Measurements from ENCODE around the gene PLCH1.

PLCH1 gene

GRCh38 chr3:155745795-155746550, 1.1 kb upstream of the PLCH1 start:
- in situ Hi-C loops (cut with HindIII; ENCODE audit: low sequenced_read_pairs) = no loop called here

- in situ Hi-C loops (cut with HindIII; ENCODE audit: low sequenced_read_pairs) = no loop called here
These were observed 753 bp downstream of the PLCH1 start for GRCh38 chr3:155744010-155744625.

DNA sequence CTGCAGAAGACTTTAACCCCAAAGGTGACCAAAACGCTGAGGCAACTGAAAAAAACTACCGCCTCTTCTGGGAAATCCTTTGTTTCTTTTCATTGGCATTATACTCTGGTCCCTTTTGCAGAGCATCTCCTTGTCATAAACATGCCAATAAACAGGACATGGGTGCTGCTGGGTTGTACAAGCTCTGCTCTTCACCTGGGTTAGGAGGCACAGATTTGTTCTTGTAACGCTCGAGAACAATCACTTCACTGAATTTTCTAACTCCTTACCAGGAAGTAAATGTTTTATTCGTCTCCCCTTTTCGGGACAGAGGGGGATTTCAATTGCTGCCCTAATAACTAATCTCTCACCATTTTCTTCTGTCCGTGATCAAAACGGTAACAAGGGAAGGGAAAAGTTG, 1.3 kb downstream of the PLCH1 start:
- in situ Hi-C loops (cut with HindIII; ENCODE audit: low sequenced_read_pairs) = no loop called here

DNA sequence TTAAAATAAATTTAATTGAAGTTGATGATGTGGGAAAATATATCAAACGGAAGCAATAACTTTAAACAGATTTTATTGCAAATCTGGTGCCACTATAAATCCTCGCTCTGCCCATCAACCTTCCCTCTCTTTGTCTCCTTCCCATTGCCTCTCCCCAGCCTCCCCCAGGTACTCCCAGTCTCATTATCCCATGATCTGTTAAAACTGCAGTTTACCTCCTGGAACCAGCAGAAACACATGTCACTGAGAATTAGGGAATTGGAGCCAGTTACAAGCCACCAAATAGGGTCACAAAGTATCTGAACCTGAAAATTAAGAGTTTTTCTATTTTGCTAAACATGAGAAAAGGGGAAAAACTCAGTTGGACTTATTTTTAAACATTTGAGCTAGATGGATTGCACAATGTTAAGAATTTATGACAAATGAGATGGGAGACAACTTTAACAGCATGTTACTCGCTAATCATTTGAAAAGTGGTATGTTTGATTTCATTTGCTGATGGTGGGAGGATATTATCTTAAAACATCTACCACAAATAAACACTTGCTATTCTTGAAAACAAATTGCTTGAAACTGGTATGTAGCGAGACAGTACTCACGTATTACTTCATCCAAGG, 2.4 kb downstream of the PLCH1 start:
- in situ Hi-C loops (cut with HindIII; ENCODE audit: low sequenced_read_pairs) = no loop called here

DNA sequence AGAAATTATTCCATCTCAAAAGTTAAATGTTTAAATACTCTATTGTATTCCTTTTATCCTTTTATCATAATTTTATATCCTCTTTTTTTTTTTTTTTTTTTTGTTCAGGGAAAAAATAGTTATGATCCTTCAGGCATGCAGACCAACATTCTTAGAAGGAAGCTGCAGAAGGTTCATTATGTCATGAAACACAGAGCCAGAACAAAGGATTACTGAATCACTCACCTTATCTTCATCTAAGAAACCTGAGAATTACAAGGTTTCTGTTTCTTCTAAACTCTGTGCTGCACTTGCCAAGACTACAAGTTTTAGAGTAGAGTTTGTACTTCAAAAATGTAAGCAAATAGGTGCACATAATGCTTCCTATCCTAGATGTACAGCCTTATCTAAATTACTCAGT, 3.3 kb downstream of the PLCH1 start:
- in situ Hi-C loops (cut with HindIII; ENCODE audit: low sequenced_read_pairs) = no loop called here

DNA sequence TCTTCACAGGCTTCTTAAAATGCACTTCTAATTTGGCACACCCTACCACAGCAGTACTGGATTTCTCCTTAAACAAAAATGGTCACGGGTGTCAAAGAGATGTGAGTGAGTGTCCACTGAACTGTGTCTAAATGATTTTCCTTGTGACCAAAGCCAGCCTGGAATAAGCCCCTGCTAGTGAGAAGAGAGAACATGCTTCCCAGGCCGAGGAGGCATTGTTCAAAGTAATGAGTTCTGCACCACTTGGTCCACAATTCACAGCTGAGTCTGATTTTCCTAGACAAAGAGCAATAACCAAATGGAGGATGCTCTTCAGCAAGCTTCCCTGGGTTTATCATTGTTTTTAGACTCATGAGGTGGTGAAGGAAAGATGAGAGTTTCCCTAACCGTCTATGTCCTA, 3.8 kb downstream of the PLCH1 start:
- in situ Hi-C loops (cut with HindIII; ENCODE audit: low sequenced_read_pairs) = no loop called here

GRCh38 chr3:155739154-155739553, 5.7 kb downstream of the PLCH1 start:
- in situ Hi-C loops (cut with HindIII; ENCODE audit: low sequenced_read_pairs) = no loop called here

- in situ Hi-C loops (cut with HindIII; ENCODE audit: low sequenced_read_pairs) = no loop called here
These were observed 6.2 kb downstream of the PLCH1 start for GRCh38 chr3:155738580-155739076.

- in situ Hi-C loops (cut with HindIII; ENCODE audit: low sequenced_read_pairs) = no loop called here
These were observed 6.9 kb downstream of the PLCH1 start for GRCh38 chr3:155737844-155738460.

- in situ Hi-C loops (cut with HindIII; ENCODE audit: low sequenced_read_pairs) = no loop called here
These were observed 8.5 kb downstream of the PLCH1 start for GRCh38 chr3:155736381-155736780.

- in situ Hi-C loops (cut with HindIII; ENCODE audit: low sequenced_read_pairs) = no loop called here
These were observed 14.0 kb downstream of the PLCH1 start for GRCh38 chr3:155730843-155731242.

DNA sequence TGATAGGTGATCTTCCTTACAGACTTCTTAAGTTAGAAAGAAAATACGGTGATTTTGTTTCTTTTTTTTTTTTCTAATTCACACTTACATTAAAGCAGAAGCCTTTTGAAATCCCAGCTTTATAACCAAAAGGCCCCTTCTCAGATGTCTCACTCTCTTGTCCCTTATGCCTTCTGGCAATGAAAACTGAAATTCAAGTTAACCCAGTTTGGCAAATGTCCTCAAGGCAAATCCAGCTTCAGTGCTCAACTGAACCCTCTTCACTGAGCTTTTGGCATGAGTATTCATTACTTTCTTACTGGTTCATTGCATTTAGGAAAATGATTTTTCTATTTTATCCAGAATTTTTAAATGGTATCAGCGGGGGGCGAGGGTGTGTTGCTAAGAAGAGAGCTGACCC, 17.0 kb downstream of the PLCH1 start:
- in situ Hi-C loops (cut with HindIII; ENCODE audit: low sequenced_read_pairs) = no loop called here

DNA sequence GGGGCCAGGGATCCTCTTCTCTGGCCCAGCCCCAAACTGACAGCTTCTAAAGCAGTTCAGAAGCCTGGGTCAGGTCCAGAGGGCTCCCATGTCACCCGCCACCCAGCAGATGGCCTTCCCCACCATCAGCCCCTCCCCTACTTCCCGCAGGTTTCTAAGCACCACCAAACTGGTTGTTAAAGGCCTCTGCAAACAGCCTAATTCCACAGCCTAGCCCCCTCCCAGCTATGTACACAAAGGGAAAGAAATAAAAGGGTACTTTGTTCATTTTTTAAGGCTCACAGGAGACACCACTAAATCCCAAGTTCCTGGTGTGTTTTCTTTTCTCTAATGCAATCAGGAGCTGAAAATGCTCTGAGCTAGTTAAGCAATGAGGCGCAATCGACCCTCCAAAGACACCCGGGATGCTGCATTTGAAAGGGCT, 30.6 kb downstream of the PLCH1 start:
- in situ Hi-C loops (cut with HindIII; ENCODE audit: low sequenced_read_pairs) = loop anchor here (25.0 kb wide), 1 partner anchor 327 kb away; no protein-coding TSS in a partner anchor

DNA sequence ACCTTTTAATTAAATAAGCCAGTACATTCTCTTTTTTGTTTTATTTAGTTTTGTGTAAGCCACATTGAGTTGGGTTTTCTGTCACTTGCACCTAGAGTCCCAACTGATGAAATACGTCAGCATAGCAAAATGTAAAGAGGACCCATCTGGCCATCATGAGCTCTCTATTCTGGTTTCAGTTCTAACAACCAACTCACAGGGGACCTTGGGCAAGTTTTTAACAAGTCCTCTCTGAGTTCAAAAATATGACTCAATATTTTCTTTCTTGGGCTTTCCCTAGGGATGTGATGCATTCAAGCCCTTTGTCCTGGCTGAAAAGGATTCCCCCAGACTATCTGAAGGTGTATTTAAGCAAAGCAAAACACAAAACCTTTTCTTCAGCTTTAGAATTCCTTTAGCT, 32.9 kb downstream of the PLCH1 start:
- in situ Hi-C loops (cut with HindIII; ENCODE audit: low sequenced_read_pairs) = loop anchor here (25.0 kb wide), 1 partner anchor 325 kb away; no protein-coding TSS in a partner anchor

DNA sequence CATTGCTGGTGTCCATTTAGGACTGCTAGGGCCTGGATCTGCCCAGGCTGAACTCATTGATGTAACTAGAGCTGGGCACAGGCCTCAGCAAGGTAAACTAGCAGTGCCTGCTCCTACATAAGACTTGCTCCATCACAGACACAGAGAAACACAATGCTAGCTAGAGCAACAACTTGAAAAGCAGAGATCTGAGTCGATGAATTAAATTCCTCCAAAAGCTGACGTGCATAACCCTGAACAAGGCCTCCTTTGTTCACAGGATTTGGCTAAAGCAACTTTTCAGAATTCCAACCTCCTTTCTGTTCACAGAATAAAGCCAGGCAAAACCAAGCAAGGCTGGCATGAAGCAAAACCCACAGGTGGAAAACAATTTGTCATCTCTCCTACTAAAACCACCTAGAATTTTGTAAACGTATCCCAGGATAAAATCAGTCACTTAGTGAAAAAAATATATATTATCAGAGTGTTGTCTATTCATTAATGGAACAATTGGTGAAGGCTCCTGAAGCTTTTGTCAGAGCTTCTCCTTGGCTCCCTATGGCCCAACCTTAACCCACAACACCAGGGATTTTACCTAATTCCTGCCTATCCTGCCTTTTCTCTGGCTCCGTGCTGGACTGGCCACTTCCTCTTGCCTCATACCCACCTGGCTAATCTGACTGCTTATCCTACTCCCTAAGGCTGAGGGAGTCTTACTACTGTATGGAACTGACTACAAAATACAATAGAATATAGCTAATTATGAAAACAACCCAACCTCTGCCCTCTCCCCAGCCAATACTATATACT, 39.9 kb downstream of the PLCH1 start:
- in situ Hi-C loops (cut with HindIII; ENCODE audit: low sequenced_read_pairs) = loop anchor here (25.0 kb wide), 1 partner anchor 318 kb away; no protein-coding TSS in a partner anchor

DNA sequence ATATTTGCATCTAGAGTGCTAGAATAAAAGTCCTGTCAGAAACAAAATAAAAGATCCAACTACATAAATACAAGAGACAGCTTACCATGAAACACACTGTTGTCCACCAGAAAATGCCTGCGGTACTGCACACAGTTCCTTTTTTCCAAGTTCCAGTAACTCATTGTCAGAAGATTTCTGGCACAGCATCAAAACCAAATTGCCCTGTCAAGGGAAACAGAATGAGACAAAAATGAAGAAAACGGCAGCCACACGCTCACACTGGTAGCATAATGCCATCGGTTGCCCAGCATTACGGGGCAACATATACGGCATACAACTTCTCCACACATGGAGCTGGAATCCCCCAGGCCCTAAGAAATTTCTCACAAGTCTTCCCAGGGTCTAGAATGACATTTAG, 40.8 kb downstream of the PLCH1 start:
- in situ Hi-C loops (cut with HindIII; ENCODE audit: low sequenced_read_pairs) = loop anchor here (25.0 kb wide), 1 partner anchor 317 kb away; no protein-coding TSS in a partner anchor

DNA sequence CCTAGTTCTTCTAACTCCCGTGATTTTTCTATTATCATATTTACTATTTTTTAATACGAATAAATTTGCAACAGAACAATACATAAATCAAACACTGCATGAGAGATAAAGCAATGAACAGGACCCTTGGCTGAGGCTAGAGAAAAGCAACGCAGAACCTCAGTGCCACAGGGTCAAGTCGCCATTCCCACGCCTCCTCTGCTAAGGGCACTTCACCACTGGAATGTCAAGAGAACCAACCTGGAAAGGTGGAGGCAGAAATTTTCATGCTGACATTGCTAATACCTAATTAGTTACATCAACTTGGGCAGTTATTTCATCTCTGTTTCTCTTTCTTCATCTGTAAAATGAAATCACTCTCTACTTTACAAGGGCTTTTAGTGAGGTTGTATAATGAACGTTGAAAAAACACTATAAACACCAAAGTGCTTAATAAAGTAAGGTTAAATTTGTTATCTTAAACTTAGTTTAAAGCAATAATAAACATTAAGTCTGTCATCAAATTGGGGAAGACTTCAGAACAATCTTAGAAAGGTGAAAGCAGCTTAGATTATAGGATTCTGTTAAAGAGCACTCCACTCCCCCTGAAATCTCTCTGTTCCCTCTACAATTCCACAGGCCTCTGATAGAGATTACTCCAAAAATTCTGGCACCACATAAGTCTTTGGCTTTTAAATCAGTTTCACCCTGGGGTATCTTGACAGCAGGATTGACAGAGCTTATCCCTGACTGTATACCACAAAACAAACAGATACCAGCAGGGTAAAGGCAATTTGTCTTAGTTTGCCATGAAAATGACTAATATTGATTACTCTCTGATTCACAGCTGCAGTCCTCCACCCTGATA, 41.9 kb downstream of the PLCH1 start:
- in situ Hi-C loops (cut with HindIII; ENCODE audit: low sequenced_read_pairs) = loop anchor here (25.0 kb wide), 1 partner anchor 316 kb away; no protein-coding TSS in a partner anchor

GRCh38 chr3:155701882-155702465, 42.9 kb downstream of the PLCH1 start:
- in situ Hi-C loops (cut with HindIII; ENCODE audit: low sequenced_read_pairs) = loop anchor here (25.0 kb wide), 1 partner anchor 315 kb away; no protein-coding TSS in a partner anchor

DNA sequence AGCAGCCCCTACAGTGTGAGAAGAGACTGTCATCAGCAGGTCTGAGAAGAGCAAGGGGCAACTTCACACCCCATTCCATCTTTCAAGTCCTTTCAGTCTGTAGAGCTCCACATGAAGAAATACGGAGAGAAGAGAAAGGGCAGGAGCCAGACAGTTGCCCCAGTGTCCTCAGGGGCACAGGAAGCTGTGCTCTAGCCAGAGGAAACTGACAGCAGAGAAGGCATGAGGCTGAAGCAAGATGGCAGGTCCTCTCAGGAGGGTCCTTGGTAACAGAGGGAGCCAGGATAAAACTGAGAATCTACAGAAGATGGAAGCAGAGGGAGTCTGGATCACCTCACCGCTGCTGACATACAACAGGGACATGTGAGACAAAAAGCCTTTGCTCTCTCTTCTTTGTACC, 47.3 kb downstream of the PLCH1 start:
- in situ Hi-C loops (cut with HindIII; ENCODE audit: low sequenced_read_pairs) = no loop called here

All from endothelial cell of hepatic sinusoid (primary cell).